ENCODE measurements around the gene CPEB4. TPM values are rescaled to one million over a fixed set of nuclear protein-coding genes. Genes with fewer than 3 reads are reported as not detected.

CPEB4 gene
- total and polyA plus RNA-seq, 9 of the 15 experiments (the other 6 are each of a cell fraction or from before 2014, with no cell fraction given): 7.4 to 21.3 (median 12.4) TPM

- no peak for TF ChIP-seq ZNF699 (CRISPR knock-in tag; IDR thresholded peaks at IDR 0.05; ENCODE audit: insufficient replicate concordance)
- no peak for TF ChIP-seq ZNF668 (CRISPR knock-in tag; IDR thresholded peaks at IDR 0.05)
- TF ChIP-seq ZNF407 (IDR thresholded peaks at IDR 0.05; ENCODE audit: low read depth): no peak
- no peak for TF ChIP-seq ELK3 (CRISPR knock-in tag; IDR thresholded peaks at IDR 0.05)
- no peak for TF ChIP-seq KAT2B (IDR thresholded peaks at IDR 0.05; ENCODE audit: low read depth, low read length)
- TF ChIP-seq ASH1L (IDR thresholded peaks at IDR 0.05; ENCODE audit: borderline replicate concordance, low read depth, partially characterized antibody): no peak
- no peak for TF ChIP-seq JUN (IDR thresholded peaks at IDR 0.05; ENCODE audit: borderline replicate concordance, low read depth, low read length)
- TF ChIP-seq JUN (CRISPR knock-in tag; IDR thresholded peaks at IDR 0.05; ENCODE audit: borderline replicate concordance): no peak
- no peak for TF ChIP-seq FOXP1 (CRISPR knock-in tag; IDR thresholded peaks at IDR 0.05)
- no peak for TF ChIP-seq ZNF347 (CRISPR knock-in tag; IDR thresholded peaks at IDR 0.05; ENCODE audit: low read depth)
- TF ChIP-seq ADNP (tag; IDR thresholded peaks at IDR 0.05): 0 out of 2 replicates have a peak, but pooled peaks have one; percentile 7
- TF ChIP-seq CCNT2 (IDR thresholded peaks at IDR 0.05; ENCODE audit: borderline replicate concordance, extremely low read depth, insufficient read length, low read depth, low read length): no peak
- TF ChIP-seq ZFX (CRISPR knock-in tag; IDR thresholded peaks at IDR 0.05): no peak
- TF ChIP-seq ATF2 (CRISPR knock-in tag; IDR thresholded peaks at IDR 0.05): no peak
- TF ChIP-seq PTRF (tag; IDR thresholded peaks at IDR 0.05): no peak
- no peak for TF ChIP-seq CSDE1 (IDR thresholded peaks at IDR 0.05)
These were observed 30.0 kb upstream of the CPEB4 start (continued) for GRCh38 chr5:173858021-173858669.
